Muscle layer of colon (tissue), 2 donors: ENCODE measurements around the gene PYGM.

Experiments used
- H3K27ac ChIP-seq: one replicate; pipeline ENCODE4 v1.7.0; 2013; ENCODE audit warnings: low read depth, mild to moderate bottlenecking, low read length, moderate library complexity
- H3K27me3 ChIP-seq, 2 donors: one replicate each; pipeline ENCODE4 v1.7.0; 2013; ENCODE audit warnings: low read length in 2 of 2, mild to moderate bottlenecking in 2 of 2; ENCODE audit not compliant: insufficient read depth in 2 of 2, control insufficient read depth in 1 of 2
- H3K36me3 ChIP-seq: one replicate; pipeline ENCODE4 v1.7.0; 2013; ENCODE audit warnings: mild to moderate bottlenecking, low read length; ENCODE audit not compliant: insufficient read depth
- H3K4me1 ChIP-seq: one replicate; pipeline ENCODE4 v1.7.0; 2013; ENCODE audit warnings: mild to moderate bottlenecking, low read length; ENCODE audit not compliant: insufficient read depth
- H3K4me3 ChIP-seq, 2 donors: one replicate each; pipeline ENCODE4 v1.7.0; 2013; ENCODE audit warnings: low read length in 2 of 2, low read depth in 1 of 2, mild to moderate bottlenecking in 1 of 2, moderate library complexity in 1 of 2
- H3K9ac ChIP-seq: one replicate; pipeline ENCODE4 v1.7.0; 2013; ENCODE audit warnings: low read length
- H3K9me3 ChIP-seq: one replicate; pipeline ENCODE4 v1.7.0; 2013; ENCODE audit warnings: mild to moderate bottlenecking, low read length
- donor health status: abdominal sarcoma.
- donor health status: Adenocarcinoma of cecum.

Gene PYGM

DNA sequence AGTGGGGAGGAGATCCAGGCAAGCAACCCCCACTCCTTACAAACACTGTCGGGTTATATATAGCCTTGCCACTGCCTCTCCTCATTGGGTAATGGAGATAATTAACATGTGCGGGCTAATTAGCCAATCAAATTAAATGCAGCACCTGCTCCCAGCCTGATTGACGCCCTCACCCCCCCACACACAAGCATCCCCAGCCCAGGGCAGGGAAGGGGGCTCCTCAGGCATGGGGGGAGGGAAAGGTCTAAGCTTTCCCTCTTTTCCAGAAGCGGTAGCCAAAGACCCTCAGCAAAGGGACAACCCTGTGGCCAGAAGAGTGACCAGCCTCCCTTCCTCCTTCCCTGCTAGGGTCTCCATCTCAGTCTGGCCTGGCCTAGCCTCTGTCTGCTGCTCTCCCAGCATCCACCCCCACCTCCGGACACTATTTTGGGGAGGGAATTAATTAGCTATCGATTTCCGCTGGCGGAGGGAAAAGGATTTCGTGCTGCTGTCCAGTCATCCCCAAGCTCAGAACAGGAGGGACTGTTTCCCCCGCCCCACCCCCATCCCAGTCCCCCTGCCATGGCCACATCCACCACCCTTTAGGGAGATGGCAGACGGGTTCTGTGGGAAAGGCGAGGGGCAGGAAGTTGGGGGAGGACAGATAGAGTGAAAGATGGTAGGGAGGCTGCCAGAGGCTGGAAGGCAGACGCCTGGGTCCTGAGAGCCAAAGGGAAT is 43.9 kb downstream of the PYGM start:
- no peaks in the 10 kb centered on the region for H3K4me1 ChIP-seq
- H3K36me3 ChIP-seq, result no peaks in the 10 kb centered on the region
- peaks cover 41 to 83% of the 10 kb centered on the region in 2 donors for H3K27me3 ChIP-seq
- H3K9me3 ChIP-seq, result no peaks in the 10 kb centered on the region
- no peak overlapping the region for H3K9ac ChIP-seq
- no peak overlapping the region for H3K4me3 ChIP-seq
- H3K27ac ChIP-seq, result no peak overlapping the region

DNA sequence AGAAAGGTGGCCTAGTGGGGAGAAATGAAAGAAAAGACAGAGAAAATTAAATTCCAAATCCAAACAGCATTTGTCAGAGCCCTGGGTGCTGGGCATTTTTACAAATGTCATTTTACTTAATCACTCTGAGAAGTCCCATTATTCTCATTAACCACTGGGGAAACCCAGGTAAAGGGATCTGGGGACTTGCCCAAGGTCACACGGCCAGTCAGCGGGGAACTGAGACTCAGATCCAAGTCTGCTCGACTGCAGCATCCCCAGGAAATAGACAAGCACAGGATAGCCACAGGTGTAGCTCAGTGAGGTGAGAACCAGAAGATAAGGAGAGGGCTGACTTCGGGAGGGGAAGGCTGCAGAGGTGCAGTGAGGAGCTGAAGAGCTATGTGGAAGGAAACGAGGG is 44.7 kb downstream of the PYGM start:
- H3K9ac ChIP-seq, result no peak overlapping the region
- H3K36me3 ChIP-seq, result no peaks in the 10 kb centered on the region
- peaks cover 49 to 83% of the 10 kb centered on the region in 2 donors for H3K27me3 ChIP-seq
- no peak overlapping the region for H3K27ac ChIP-seq
- no peaks in the 10 kb centered on the region for H3K4me1 ChIP-seq
- H3K4me3 ChIP-seq, result no peak overlapping the region
- H3K9me3 ChIP-seq, result no peaks in the 10 kb centered on the region

DNA sequence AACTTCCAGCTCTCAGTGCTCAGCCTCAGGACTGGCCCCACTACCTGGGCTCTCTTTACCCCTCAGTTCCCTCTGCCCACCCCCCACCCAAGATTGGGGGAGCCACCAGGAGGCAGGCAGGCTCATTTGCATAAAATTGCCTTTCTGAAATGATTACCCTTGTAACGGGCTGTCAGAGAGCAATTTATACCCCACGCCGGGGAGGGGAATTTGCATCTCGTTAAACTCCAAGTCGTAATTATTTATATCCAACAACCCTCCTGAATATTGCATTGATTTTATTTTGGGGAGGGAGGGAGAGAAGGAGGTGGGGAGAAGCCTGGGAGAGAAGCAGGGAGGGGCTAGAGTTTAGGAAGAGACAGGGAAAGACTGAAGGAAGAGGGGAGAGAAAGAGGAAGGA is 45.1 kb downstream of the PYGM start:
- no peaks in the 10 kb centered on the region for H3K4me1 ChIP-seq

DNA sequence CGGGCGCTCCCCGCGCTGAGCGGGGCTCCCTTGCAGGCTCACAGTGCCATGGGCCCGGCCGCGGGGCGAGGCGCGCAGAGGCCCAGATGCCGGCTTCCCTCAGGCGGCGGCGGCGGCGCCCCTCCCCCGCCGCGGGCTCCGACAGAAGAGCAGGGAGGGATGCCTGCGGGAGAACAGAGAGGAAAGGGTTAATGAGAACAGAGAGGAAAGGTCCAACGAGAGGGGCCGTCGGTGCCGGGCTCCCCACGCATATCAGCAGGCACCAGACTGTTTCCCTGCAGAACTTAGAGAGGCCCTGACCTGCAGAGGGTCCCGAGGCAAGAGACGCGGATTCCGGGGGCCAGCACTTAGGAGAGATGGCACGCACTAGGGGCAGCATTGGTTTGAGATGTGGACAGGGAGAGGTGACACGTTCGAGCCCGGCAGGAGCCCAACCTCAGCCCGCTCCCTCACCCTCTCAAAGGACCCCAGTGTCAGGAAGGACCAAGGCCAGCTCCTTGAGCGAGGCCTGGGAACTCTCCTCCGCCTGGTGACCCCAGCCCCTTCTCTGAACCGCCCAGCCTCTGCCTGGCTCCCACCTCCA is 45.9 kb downstream of the PYGM start:
- no peaks in the 10 kb centered on the region for H3K36me3 ChIP-seq
- no peaks in the 10 kb centered on the region for H3K4me1 ChIP-seq
- no peaks in the 10 kb centered on the region for H3K9me3 ChIP-seq
- no peak overlapping the region for H3K4me3 ChIP-seq
- H3K27me3 ChIP-seq, result peaks cover 49 to 91% of the 10 kb centered on the region in 2 donors
- no peak overlapping the region for H3K9ac ChIP-seq
- H3K27ac ChIP-seq, result no peak overlapping the region

More for the DNA sequence above, 45.1 kb downstream of the PYGM start:
- H3K9me3 ChIP-seq, result no peaks in the 10 kb centered on the region
- H3K9ac ChIP-seq, result no peak overlapping the region
- H3K27ac ChIP-seq, result no peak overlapping the region
- no peak overlapping the region for H3K4me3 ChIP-seq
- H3K27me3 ChIP-seq, result peaks cover 52 to 86% of the 10 kb centered on the region in 2 donors
- H3K36me3 ChIP-seq, result no peaks in the 10 kb centered on the region

DNA sequence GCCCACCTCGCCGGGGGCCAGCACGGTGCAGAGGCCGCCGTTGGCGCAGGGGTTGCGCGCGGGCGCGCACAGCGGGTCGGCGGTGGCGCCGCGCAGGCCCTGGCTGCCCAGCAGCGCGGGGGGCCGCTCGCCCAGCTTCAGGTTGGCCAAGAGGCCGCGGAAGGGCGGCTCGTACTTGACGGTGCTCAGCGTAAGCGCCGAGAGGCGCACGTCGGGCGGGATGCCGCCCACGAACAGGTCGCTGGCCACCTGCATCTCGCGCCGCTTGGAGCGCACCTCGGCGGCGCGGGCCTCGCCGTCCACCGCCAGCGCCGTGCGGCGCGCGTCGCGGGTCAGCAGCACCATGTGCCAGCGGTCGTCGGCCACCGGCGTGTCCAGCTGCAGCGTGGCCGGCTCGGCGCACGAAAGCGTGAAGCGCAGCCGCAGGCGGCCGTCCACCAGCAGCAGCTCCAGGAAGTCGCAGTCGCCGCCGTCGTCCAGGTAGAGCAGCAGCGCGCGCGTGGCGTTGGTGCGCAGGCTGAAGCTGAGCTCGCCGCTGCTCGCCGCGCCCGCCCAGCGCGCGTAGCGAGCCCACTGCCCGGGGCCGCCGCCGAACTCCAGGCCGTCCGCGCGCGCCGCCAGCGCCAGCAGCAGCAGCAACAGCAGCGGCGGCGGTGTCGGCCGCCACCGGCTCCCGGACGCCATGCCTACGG is 46.6 kb downstream of the PYGM start:
- Histone ChIP-seq H3K4me1 (no peaks in the 10 kb centered on the region), H3K27ac (no peak overlapping the region), H3K4me3 (no peak overlapping the region), H3K9me3 (no peaks in the 10 kb centered on the region), H3K27me3 (peaks cover 53 to 87% of the 10 kb centered on the region in 2 donors), H3K9ac (no peak overlapping the region), H3K36me3 (no peaks in the 10 kb centered on the region)

DNA sequence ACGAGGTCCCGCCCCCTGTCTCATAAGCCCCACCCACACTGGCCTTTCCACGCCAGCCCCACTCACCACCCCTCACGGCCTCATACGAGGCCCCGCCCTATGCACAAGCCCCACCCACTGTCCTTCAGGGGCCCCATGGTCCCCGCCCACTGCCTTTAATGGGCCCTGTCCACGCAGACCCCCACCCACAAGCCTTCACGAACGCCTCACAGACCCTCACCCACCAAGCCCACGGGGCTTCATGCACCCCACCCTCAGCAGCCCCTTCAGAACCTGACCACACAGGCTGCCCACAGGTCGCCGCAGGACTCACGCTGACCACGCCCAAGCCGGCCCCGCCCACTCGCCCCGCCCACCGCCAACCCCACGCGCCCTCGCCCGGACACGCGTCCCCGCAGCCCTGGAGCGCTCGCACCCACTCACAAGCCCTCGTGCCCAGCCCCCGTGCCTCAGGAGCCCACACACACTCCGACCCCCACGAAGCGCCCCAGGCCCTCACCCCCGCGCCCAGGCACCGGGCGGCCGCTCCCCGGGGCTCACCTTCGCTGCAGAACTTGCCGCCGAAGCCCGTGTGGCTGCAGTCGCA is 47.3 kb downstream of the PYGM start:
- Histone ChIP-seq H3K27ac (no peak overlapping the region), H3K9ac (no peak overlapping the region), H3K9me3 (no peaks in the 10 kb centered on the region), H3K27me3 (peaks cover 55 to 81% of the 10 kb centered on the region in 2 donors), H3K4me3 (no peak overlapping the region), H3K4me1 (no peaks in the 10 kb centered on the region), H3K36me3 (no peaks in the 10 kb centered on the region)

DNA sequence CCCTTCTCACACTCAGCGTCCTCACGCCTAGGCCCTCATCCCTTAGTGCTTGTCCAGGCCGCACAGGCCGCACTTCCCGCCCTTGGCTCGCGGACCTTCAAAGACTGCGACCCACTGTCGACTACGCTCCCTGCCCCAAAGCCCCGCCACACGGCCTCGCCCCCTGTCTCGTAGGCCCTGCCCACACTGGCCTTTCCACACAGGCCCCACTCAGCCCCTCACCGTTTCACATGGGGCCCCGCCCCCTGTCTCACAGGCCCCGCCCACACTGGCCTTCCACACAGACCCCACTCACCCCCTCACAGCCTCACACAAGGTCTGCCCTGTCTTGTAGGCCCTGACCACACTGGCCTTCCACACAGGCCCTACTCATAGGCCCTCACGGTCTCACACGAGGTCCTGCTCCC is 47.8 kb downstream of the PYGM start:
- no peak overlapping the region for H3K4me3 ChIP-seq
- no peaks in the 10 kb centered on the region for H3K9me3 ChIP-seq
- peaks cover 51 to 81% of the 10 kb centered on the region in 2 donors for H3K27me3 ChIP-seq
- H3K36me3 ChIP-seq, result no peaks in the 10 kb centered on the region
- H3K4me1 ChIP-seq, result no peaks in the 10 kb centered on the region
- H3K9ac ChIP-seq, result no peak overlapping the region
- H3K27ac ChIP-seq, result no peak overlapping the region

DNA sequence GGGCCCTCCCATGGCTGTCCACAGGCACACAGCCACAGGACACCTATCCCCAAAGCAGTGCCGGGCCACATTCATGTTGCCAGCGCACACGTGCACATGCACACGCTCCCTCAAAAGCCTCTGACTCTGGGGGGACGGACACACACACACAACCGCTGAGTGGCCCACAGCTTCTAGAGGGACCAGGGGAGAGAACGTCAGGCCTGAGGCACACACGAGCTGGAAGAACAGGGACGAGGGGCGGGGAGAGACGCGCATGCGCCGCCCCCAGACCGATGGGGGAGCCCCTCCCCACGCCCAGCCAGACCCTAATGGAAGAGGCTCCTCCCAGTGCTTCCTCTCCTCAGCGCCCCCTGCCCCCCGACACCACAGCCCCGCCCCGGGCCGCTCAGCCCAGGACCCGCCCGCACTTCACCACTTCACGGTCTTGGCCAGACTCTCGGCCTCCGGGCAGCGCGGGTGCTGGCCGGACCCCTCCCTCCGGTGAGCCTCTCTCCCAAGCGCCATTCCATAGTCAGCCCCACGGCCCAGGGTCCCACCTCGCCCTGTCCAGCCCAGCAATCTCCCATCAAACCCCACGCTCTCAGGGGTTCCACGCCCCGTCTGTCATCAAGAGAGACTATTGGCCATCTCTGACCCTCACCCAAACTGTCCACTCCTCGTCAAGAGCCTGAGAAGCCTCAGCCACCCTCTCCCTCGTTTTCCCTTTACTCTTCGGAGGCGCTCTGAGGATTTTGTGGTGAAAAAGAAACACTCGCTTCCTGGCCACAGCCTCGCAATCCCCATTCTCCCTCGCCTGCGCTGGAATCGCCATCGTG is 48.4 kb downstream of the PYGM start:
- Histone ChIP-seq H3K9ac (no peak overlapping the region), H3K9me3 (no peaks in the 10 kb centered on the region), H3K27ac (no peak overlapping the region), H3K27me3 (peaks cover 50 to 81% of the 10 kb centered on the region in 2 donors), H3K36me3 (no peaks in the 10 kb centered on the region), H3K4me1 (no peaks in the 10 kb centered on the region), H3K4me3 (no peak overlapping the region)

DNA sequence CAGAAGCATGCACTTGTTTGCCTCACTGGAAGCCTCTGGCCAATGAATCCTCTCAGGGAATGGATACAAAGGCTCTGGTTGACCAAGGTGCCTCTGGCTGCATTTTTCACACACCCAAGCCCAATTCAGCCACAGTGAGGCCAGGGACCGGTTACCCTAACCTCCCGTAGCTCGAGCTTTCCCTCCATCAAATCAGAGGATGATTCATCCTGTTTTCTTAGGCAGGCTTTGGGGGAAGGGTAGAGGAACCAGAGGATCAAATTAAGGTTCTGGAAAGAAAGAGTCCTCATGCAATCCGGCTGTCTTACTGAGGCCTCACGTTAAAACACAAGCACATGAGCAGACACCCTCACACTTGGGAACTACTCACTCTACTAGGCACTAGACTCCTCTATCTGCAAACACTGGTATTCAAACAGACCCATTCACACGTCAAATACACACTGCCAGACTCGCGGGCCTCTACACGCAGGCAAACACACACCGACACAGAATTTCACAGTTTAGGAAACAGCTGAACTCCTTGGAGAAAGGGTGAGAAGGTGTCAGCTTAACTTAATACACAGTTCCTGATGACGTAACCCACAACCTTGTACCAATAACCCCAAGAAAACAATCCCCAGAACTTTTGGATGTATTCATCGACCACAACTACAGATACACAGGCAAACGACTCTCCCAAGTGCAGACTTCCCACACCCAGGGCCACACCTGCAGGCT is 49.2 kb downstream of the PYGM start:
- peaks cover 50 to 73% of the 10 kb centered on the region in 2 donors for H3K27me3 ChIP-seq
- H3K9ac ChIP-seq, result no peak overlapping the region

DNA sequence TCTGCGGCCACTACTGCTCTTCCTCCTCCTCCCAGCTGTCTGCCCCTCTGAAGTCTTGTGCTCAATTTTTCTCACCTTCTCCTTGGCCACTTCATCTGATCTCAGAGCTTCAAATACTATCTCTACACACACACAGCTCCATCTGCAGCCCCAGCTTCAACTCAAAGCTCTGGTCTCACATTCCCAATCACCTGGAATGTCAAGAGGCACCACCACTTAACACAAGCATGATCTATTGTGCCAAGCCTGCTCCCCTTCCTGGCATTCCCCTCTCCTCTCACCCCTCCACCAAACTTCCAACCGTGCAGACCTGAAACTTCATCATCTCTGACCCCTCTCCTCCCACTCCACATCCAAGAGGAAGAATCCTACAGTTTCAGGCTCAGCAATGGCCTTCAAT is 54.3 kb downstream of the PYGM start:
- H3K4me1 ChIP-seq, result no peaks in the 10 kb centered on the region
- peaks cover 13 to 30% of the 10 kb centered on the region in 2 donors for H3K27me3 ChIP-seq
- no peaks in the 10 kb centered on the region for H3K36me3 ChIP-seq
- no peak overlapping the region for H3K9ac ChIP-seq
- H3K27ac ChIP-seq, result no peak overlapping the region
- H3K9me3 ChIP-seq, result no peaks in the 10 kb centered on the region
- H3K4me3 ChIP-seq, result no peak overlapping the region

More for the DNA sequence above, 49.2 kb downstream of the PYGM start:
- Histone ChIP-seq H3K27ac (no peak overlapping the region), H3K36me3 (no peaks in the 10 kb centered on the region), H3K9me3 (no peaks in the 10 kb centered on the region), H3K4me3 (no peak overlapping the region), H3K4me1 (no peaks in the 10 kb centered on the region)
